Esophagus muscularis mucosa (tissue), 4 donors: ENCODE results near the gene KCNB1. TPM values are rescaled to one million over a fixed set of nuclear protein-coding genes. Genes with fewer than 3 reads are reported as not detected.
A peak's percentile ranks its signal among the peaks of the same experiment; 100 is the strongest.

Source experiments
- DNase-seq: peaks from one replicate; pipeline ENCODE4 v3.0.0-alpha.2; 2017; ENCODE audit errors: extremely low spot score
- H3K27ac ChIP-seq, 4 donors: fragments of 200-600 bp; sonication (generic); replicated peaks in 1 of 4; 1 replicate in 3 of 4; 2 replicates in 1 of 4; pipeline ENCODE4 v1.5.1; 2016 to 2019; ENCODE audit warnings: mild to moderate bottlenecking in 1 of 4
- H3K27me3 ChIP-seq, 4 donors: fragments of 200-600 bp; sonication (generic); one replicate each; pipeline versions ENCODE4 v1.5.1 to v1.6.0; 2016 to 2019
- H3K36me3 ChIP-seq, 4 donors: fragments of 200-600 bp; sonication (generic); one replicate each; pipeline ENCODE4 v1.5.1; 2016 to 2019
- H3K4me1 ChIP-seq, 4 donors: fragments of 200-600 bp; sonication (generic); one replicate each; pipeline ENCODE4 v1.5.1; 2016 to 2019
- H3K4me3 ChIP-seq, 4 donors: fragments of 200-600 bp; sonication (generic); 1 replicate in 2 of 4; 2 replicates in 2 of 4; pipeline ENCODE4 v1.5.1; 2016 to 2019; ENCODE audit warnings: mild to moderate bottlenecking in 4 of 4, moderate library complexity in 1 of 4
- H3K9me3 ChIP-seq, 4 donors: fragments of 200-600 bp; sonication (generic); 1 replicate in 3 of 4; 2 replicates in 1 of 4; pipeline ENCODE4 v1.5.1; 2016 to 2019
- CTCF ChIP-seq, 3 experiments: fragments of 200-600 bp in 2 of 3; fragments of 450-650 bp in 1 of 3; sonication (generic) in 2 of 3; IDR thresholded peaks; one replicate each; pipeline ENCODE4 v1.5.1; 2017 to 2019; ENCODE audit warnings: antibody characterized with exemption in 3 of 3, mild to moderate bottlenecking in 2 of 3, moderate library complexity in 1 of 3
- EP300 ChIP-seq: sonication (generic); formaldehyde crosslinking; IDR thresholded peaks from one replicate; pipeline ENCODE4 v1.6.1; 2017; ENCODE audit warnings: antibody characterized with exemption
- POLR2A ChIP-seq: fragments of 450-650 bp; IDR thresholded peaks from one replicate; pipeline ENCODE4 v1.6.1; 2017; ENCODE audit warnings: antibody characterized with exemption, moderate library complexity, mild to moderate bottlenecking, low read depth
- POLR2AphosphoS5 ChIP-seq, 2 donors: sonication (generic); formaldehyde crosslinking; IDR thresholded peaks; one replicate each; pipeline ENCODE4 v1.6.1; 2017; ENCODE audit warnings: antibody characterized with exemption in 2 of 2
- WGBS: methylation state at CpG from one replicate; pipeline ENCODE4 v1.1.5; 2018; 5-methylcytosine and 5-hydroxymethylcytosine counted together
- intact Hi-C: fragments of 100-400 bp; cut with DNase I; formaldehyde crosslinking; loops from one replicate; pipeline ENCODE4 v1.15.1; 2023
- total RNA-seq, 4 donors: library from RNA; depleted of rRNA; stranded (reverse); fragments of >200 nt; gene quantifications; one replicate each; pipeline versions ENCODE4 v1.1.0 to v1.2.1, GENCODE V29; 2016

KCNB1 gene
- total RNA-seq, 4 donors from 2014 or later = 32.3 to 55.5 (median 51.9) TPM

DNA sequence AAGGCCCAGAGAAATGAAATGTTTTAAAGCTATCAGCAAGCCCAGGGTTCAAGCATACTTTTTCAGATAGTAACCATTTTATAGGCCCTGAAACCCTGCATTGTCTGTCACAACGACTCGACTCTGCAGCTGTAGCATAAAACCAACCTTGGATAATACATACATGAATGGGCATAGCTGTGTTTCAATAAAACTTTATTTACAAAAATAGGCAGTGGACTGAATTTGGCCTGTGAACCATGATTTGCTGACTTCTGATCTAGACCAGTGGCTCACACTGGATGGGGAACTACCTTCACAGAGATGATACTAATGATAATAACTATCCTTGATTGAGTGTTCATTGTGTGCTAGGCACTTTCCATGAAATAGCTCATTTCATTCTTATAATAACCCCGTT lies 107.3 kb downstream of the KCNB1 start:
- no peak for TF ChIP-seq EP300
- TF ChIP-seq CTCF (IDR thresholded peaks at IDR 0.05) = no peak
- H3K36me3 ChIP-seq = peaks cover 6 to 29% (median 17%) of the 10 kb centered on the region in 4 donors
- 97% methylated on average over 3 of the region's 3 CpGs for WGBS
- no peak overlapping the region for H3K27ac ChIP-seq
- H3K27me3 ChIP-seq = no peaks in the 10 kb centered on the region
- no peaks in the 10 kb centered on the region for H3K9me3 ChIP-seq
- H3K4me3 ChIP-seq = no peak overlapping the region
- peaks cover 0 to 20% (median 15%) of the 10 kb centered on the region in 4 donors for H3K4me1 ChIP-seq
- intact Hi-C loops = no loop called here
- DNase-seq = no peak

DNA sequence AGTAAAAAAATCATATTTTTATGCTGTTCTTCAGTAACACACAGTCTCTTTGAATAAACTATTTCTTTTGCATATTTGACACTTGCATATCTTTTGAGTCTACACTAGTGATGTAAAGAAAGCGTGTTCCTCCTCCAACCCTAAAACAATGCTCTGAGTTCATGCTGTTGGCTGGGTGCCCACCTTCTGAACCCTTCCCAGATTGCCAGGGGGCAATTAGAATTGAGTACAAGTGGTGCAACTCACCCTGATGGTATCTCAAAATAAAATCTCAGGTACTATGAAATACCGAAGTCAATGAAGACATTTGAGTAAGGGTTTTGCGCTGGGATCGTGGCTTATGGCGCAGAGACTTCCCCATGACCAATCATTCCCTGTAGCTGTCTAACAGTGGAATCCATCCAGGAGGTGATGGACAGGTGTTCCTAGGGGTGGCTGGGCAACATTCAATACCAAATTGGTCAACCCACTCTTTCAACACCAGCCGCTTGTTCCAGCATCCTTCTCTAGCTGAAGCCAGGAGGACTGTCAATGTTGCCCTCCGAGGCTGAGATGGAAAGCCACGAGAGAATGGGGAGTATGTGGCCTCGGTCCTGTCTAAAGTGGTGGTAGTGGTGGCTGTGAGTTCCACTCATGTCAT lies 110.3 kb downstream of the KCNB1 start:
- Histone ChIP-seq H3K27me3 (no peaks in the 10 kb centered on the region), H3K9me3 (no peaks in the 10 kb centered on the region), H3K4me3 (no peak overlapping the region), H3K27ac (no peak overlapping the region), H3K36me3 (peaks cover 6 to 29% (median 17%) of the 10 kb centered on the region in 4 donors), H3K4me1 (peaks cover 0 to 27% (median 17%) of the 10 kb centered on the region in 4 donors)
- intact Hi-C loops = no loop called here
- TF ChIP-seq POLR2AphosphoS5 (IDR thresholded peaks at IDR 0.05) = no peak
- TF ChIP-seq CTCF (IDR thresholded peaks at IDR 0.05) = no peak
- no peak for TF ChIP-seq EP300
- TF ChIP-seq POLR2A = no peak
- no peak for DNase-seq
- WGBS = 88% methylated on average over 7 of the region's 9 CpGs

- Histone ChIP-seq H3K4me3 (no peak overlapping the region), H3K27me3 (no peaks in the 10 kb centered on the region), H3K4me1 (peaks cover 0 to 34% (median 16%) of the 10 kb centered on the region in 4 donors), H3K9me3 (no peaks in the 10 kb centered on the region), H3K27ac (peak overlapping the region; percentile 7 to 48 (median 31)), H3K36me3 (peaks cover 0 to 17% (median 8%) of the 10 kb centered on the region in 4 donors)
- 58% methylated on average over 5 of the region's 5 CpGs for WGBS
- intact Hi-C loops = no loop called here
- TF ChIP-seq EP300 = no peak
- TF ChIP-seq CTCF (IDR thresholded peaks at IDR 0.05) = no peak
- TF ChIP-seq POLR2A = no peak
- no peak for TF ChIP-seq POLR2AphosphoS5 (IDR thresholded peaks at IDR 0.05)
- DNase-seq = no peak
Measured at GRCh38 chr20:49368596-49368995, 113.9 kb downstream of the KCNB1 start.

- WGBS = 85% methylated on average over 5 of the region's 5 CpGs
- Histone ChIP-seq H3K36me3 (peaks cover 0 to 2% (median 0%) of the 10 kb centered on the region in 4 donors), H3K27me3 (no peaks in the 10 kb centered on the region), H3K4me3 (no peak overlapping the region), H3K9me3 (no peaks in the 10 kb centered on the region), H3K4me1 (peaks cover 0 to 35% (median 20%) of the 10 kb centered on the region in 4 donors), H3K27ac (peak overlapping the region in 1 of 4 donors; percentile 21)
- TF ChIP-seq POLR2AphosphoS5 (IDR thresholded peaks at IDR 0.05) = no peak
- no peak for TF ChIP-seq POLR2A
- TF ChIP-seq CTCF (IDR thresholded peaks at IDR 0.05) = no peak
- TF ChIP-seq EP300 = no peak
- intact Hi-C loops = no loop called here
- DNase-seq = no peak
Measured at GRCh38 chr20:49367113-49367512, 115.4 kb downstream of the KCNB1 start.

DNA sequence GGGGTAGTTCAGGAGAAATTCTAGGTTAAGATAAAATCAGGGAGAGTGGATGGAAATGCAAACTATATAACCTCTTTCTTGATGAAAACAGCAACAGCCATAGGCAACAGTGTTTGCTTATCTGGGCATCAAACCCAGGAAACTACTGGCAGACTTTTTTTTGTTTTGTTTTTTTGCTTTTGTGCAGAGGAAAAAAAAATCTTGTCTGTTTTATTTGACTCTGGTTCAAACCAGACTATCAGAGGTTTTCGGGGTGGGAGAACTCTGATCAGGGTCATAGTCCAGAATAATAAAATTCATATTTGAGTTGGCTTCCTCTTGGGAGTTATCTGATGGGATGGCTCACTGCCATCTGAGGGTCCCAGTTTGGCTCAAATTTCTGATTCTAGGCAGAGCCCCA lies 115.8 kb downstream of the KCNB1 start:
- no peaks in the 10 kb centered on the region for H3K9me3 ChIP-seq
- no peak overlapping the region for H3K27ac ChIP-seq
- H3K4me1 ChIP-seq = peaks cover 0 to 37% (median 24%) of the 10 kb centered on the region in 4 donors
- WGBS = 88% methylated on average over 1 of the region's 1 CpG
- intact Hi-C loops = no loop called here
- no peaks in the 10 kb centered on the region for H3K36me3 ChIP-seq
- no peak overlapping the region for H3K4me3 ChIP-seq
- H3K27me3 ChIP-seq = no peaks in the 10 kb centered on the region
- no peak for TF ChIP-seq EP300
- TF ChIP-seq CTCF (IDR thresholded peaks at IDR 0.05) = no peak
- no peak for TF ChIP-seq POLR2A
- no peak for TF ChIP-seq POLR2AphosphoS5 (IDR thresholded peaks at IDR 0.05)
- DNase-seq = no peak
